Stimulated activated CD4-positive, alpha-beta T cell treated with anti-CD3 and anti-CD28 coated beads, Interleukin-15, amount 100 ng/mL, for 24 hours (primary cell): Measurements from ENCODE around the gene TGIF2.
A peak's percentile ranks its signal among the peaks of the same experiment; 100 is the strongest.
"Not testable (repeated sequence)": the region's sequence is repeated elsewhere in the genome, so short reads cannot be mapped to it uniquely, and the experiment has no call there.

Experiments used
- DNase-seq: peaks from one replicate; pipeline ENCODE4 v3.0.0-alpha.2; 2020

Gene TGIF2

GRCh38 chr20:36579996-36580545 is 6.7 kb downstream of the TGIF2 start:
- no peak for DNase-seq

- DNase-seq, result no peak
Observed at GRCh38 chr20:36582322-36582721, 8.9 kb downstream of the TGIF2 start.

GRCh38 chr20:36582821-36583220 is 9.4 kb downstream of the TGIF2 start:
- DNase-seq, result no peak

- no peak for DNase-seq
Observed at GRCh38 chr20:36584018-36584481, 10.7 kb downstream of the TGIF2 start.

DNA sequence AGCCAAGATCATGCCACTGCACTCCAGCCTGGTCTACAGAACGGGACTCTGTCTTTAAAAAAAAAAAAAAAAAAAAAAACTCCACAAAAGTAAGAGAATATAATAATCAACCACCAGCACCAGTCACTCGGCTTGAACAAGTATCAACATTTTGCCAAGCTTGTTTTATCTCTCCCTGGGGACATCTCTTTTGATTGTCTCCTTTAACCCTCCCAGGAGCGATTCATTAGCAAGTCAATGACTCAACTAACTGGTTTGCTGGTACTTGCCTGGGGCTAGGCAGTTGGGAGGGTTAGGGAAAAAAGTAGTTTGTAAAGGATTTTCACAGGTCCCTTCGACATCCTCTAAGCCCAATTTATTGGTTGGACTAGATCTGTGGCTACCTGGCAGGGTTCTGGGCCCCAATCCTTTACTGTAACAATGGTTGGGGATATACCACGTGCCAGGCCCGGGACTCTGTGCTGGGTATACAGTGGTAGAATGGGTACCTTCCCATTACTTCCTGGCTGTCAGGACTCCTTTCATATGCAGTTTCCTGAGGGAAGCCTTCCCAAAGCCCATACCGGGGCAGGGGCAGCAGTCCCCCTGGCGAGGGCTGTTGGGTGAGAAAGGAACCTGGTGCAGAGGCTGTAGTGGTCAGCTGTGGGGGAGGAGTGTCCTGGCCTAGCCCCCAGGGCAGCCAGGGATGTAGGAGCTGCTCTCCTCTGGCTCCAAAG is 12.2 kb downstream of the TGIF2 start:
- DNase-seq, result no peak

- no peak for DNase-seq
Observed at GRCh38 chr20:36587388-36588070, 14.1 kb downstream of the TGIF2 start.

DNA sequence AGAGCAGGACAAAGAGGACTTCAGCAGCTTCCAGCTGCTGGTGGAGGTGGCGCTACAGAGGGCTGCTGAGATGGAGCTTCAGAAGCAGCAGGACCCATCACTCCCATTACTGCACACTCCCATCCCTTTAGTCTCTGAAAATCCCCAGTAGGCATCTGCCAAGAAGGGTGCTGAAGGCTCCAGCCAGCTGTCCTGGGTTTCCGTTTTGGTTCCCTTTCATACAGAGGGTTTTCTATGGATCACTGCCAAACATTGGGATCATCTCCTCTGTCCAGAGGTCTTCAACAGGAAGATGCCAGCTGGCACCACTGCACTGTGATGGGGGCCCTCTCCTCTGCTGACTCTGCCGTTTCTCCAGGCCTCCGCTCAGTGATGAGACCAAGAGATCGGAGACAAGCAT is 17.9 kb downstream of the TGIF2 start:
- no peak for DNase-seq

DNA sequence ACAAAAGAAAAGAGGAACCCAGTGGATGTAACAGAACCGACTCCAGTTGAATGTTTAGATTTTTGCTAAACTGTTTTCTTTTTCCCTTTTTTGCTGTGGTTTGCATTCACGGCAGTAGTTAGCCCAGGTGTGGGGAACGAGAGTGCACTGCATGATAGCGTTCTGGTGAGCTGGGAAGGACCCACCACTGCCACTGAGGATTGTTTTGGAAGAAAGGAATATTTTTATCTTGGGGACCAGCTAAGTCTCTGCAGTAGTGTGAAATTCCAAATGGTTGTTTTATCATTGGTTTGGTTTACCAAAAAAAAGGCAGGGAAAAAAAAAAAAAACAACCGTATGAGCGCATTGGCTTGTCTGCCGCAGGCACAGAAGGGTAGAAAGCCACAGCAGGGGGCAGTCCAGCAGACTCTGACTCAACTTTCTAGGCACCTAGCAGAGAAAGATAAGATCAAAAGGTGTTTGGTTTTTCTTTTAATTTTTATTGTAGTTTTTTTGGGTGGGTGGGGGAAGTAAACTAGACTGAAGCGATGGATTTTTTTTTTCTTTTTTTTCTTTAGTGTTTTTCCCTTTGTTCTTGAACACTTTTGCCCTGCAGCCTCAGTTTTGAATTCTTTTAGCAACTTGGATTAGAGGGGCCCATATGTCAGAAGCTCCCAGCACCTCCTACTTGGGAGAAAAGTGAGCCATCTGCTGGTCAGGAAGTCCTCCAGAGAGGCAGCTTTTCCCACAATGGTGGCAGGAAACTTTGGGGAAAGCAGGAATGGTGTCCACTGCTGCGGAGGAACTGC is 18.7 kb downstream of the TGIF2 start:
- peak; percentile 60 for DNase-seq

DNA sequence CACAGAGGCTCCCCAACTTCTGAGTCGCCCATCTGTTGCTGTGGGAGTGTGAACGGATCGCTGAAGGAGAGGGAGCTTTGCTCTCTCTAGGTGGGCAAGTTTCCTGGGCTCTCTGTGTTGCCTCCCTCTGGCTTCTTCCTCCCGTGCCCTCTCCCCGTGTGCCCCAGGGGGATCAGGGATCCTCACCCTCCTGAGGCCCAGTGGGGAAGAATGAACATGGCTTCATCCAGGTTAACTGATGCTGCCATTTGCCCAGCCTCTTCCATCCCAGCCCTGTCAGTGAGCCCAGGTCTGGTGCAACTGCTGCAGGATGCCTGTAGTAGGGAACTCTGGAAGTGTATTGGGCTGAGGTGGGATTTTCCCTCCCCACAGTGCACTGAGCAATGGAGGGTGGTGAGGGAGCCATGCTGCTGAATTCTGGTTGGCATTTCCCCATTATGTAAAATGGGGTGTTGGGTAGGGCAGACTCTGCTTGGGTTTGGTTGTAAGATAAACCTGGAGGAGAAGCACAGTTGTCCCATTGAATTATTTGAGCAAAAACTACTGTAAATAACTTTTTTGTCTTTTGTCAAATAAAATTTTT is 20.0 kb downstream of the TGIF2 start:
- no peak for DNase-seq

- DNase-seq, result no peak
Observed at GRCh38 chr20:36599912-36600345, 26.5 kb downstream of the TGIF2 start.

GRCh38 chr20:36601540-36601939 is 28.1 kb downstream of the TGIF2 start:
- no peak for DNase-seq

GRCh38 chr20:36604952-36605398 is 31.6 kb downstream of the TGIF2 start:
- peak; percentile 64 for DNase-seq

DNA sequence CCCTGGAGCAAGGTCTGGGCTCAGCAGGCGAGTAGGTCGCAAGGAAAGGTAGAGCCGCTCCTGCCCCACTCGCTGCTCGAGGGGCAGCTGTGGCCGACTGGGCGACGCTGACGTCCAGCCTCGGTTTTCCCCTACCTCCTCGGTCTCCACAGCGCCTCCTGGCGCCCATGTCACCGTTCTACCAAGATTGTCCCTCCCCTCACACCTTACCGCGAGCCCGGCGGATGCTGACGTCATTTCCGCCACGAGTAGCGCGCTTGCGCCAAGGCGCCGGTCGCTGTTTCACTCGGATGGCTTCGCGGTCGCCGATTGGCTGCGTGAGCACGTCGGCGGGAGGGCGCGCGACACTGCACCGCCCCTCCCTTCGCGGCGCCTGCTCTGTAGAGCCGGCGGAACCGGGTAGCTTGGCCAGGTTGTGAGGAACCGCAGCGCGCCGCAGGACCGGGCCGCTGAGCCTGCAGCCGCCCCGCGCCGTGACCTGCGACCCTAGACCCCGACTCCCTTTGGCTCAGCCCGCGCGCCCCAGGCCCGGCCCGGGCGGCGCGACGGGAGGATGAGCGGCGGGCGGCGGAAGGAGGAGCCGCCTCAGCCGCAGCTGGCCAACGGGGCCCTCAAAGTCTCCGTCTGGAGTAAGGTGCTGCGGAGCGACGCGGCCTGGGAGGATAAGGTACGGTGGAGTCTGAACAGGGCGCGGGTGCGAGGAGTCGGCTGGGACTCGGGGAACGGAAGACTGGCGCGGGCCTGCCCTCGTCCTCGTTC is 32.2 kb downstream of the TGIF2 start, which contains the start of gene RAB5IF:
Gene RAB5IF, plus strand, starts transcription at position 381 of the 759 bp plus-strand sequence. Its CDS starts 173 bp downstream, at position 554.
- peak; percentile 99 for DNase-seq

DNA sequence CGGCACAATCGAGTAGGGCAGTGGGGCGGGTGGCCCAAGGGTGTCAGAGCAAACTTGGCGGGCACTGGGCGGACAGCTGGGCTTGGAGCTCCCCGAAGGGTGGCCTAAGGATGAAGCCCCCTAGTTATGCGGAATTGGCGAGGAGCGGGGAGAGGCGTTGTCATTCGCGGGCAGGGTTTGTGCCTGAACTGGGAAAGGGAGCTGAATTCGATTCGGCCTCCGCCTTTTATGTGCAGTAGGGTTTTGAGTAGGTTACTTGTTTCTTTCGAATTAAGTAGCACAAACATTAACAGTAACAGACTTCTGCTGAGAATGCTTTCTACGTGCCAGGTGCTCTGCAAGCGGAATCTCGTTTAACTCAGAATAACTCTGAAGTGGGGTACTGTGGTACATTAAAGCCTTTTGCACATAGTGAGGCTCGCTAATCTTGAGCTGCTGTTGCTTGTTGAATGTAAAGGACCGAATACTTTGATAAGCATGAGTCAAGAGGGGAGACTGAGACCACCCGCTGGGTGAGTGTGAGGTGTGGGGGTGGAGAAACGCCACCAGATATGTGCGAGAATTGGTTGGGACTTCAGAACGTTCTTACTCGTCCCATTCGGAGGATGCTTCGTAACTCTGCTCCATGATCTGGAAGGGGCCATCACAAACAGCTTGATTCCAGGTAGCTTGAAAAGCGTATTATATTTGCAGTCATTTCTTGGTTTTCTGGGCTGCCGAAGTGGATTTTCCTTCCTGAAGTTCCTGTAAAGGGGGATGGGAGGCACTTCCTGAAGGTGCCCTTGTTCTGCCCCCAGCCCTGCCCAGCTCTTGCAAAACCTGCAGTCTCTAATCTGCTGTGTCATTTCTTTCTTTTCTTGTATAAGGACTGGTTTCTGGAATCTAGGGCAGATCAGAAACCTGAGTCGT is 33.0 kb downstream of the TGIF2 start:
- peak; percentile 31 for DNase-seq

GRCh38 chr20:36607586-36608387 is 34.4 kb downstream of the TGIF2 start:
- no peak for DNase-seq

GRCh38 chr20:36608388-36608728 is 35.0 kb downstream of the TGIF2 start:
- not testable (repeated sequence) for DNase-seq

- DNase-seq, result no peak
Observed at GRCh38 chr20:36611625-36612024, 38.2 kb downstream of the TGIF2 start.

- DNase-seq, result no peak
Observed at GRCh38 chr20:36613974-36614373, 40.6 kb downstream of the TGIF2 start.

GRCh38 chr20:36614781-36615557 is 41.6 kb downstream of the TGIF2 start:
- no peak for DNase-seq
